PFSK-1 (cell line): Measurements from ENCODE around the gene CTTNBP2.

Source experiments
- FOXP2 ChIP-seq: optimal IDR thresholded peaks from 2 replicates; pipeline ENCODE3; 2011; ENCODE audit warnings: borderline replicate concordance, control low read depth, inconsistent platforms; ENCODE audit not compliant: insufficient read depth; ENCODE audit errors: extremely low read length, extremely low read depth
- POLR2AphosphoS5 ChIP-seq: IDR thresholded peaks from 2 replicates; pipeline ENCODE4 v1.6.1; 2012; ENCODE audit warnings: low read depth, mild to moderate bottlenecking, control low read depth, low read length, moderate library complexity
- SIN3A ChIP-seq: IDR thresholded peaks from 2 replicates; pipeline ENCODE4 v1.6.1; 2012; ENCODE audit warnings: mild to moderate bottlenecking, low read length, moderate library complexity, borderline replicate concordance; ENCODE audit not compliant: insufficient read depth
- TAF1 ChIP-seq: IDR thresholded peaks from 2 replicates; pipeline ENCODE4 v1.6.1; 2012; ENCODE audit warnings: low read length, control low read depth, borderline replicate concordance; ENCODE audit not compliant: insufficient read depth
- TF ChIP-seq, protein P1 (sequence below), 2 experiments: IDR thresholded peaks; 2 replicates each; pipeline versions ENCODE4 v1.6.1 to v1.8.0; 2011 to 2012; ENCODE audit warnings: low read depth in 2 of 2, low read length in 2 of 2, control low read depth in 1 of 2, inconsistent platforms in 1 of 2, mild to moderate bottlenecking in 1 of 2, moderate library complexity in 1 of 2; ENCODE audit not compliant: insufficient read depth in 1 of 2

The CTTNBP2 gene

DNA sequence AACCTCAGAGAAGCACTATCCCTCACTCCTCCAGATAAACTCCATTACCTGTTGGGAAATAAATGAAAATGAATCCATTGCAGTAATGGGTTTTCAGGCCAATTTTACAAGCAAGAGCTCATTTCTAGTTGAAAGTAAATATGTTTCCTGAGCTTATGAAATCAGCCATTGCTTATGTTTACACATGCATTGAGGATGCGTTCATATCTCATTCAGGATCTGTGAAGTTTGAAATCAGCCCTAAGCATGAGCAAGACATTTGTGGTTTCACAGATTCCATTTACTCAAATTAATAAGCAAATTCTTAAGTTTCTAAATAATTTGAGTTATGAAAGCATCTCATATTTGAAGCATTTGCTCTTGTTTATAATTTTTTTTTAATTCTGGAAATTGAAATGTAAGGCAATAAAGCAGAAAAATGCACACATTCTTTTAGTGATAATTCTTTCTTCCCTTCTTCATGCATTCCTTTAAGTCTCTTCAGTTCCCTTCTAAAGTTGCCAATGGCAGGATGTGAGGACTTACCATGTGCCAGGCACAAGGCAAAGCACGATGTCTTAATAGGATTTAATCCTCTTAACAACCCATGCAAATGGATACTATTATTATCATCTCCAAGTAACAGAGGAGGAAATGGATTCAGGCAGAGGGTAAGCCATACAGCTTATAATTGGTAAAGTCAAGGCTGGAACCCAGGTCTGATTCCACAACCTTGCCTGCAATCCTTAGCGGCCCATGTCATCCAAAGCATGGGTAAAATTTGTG lies 35.0 kb upstream of the CTTNBP2 start:
- TF ChIP-seq FOXP2 (no peak), POLR2AphosphoS5 (no peak), SIN3A (no peak), TAF1 (no peak)
- TF ChIP-seq, protein P1, sequence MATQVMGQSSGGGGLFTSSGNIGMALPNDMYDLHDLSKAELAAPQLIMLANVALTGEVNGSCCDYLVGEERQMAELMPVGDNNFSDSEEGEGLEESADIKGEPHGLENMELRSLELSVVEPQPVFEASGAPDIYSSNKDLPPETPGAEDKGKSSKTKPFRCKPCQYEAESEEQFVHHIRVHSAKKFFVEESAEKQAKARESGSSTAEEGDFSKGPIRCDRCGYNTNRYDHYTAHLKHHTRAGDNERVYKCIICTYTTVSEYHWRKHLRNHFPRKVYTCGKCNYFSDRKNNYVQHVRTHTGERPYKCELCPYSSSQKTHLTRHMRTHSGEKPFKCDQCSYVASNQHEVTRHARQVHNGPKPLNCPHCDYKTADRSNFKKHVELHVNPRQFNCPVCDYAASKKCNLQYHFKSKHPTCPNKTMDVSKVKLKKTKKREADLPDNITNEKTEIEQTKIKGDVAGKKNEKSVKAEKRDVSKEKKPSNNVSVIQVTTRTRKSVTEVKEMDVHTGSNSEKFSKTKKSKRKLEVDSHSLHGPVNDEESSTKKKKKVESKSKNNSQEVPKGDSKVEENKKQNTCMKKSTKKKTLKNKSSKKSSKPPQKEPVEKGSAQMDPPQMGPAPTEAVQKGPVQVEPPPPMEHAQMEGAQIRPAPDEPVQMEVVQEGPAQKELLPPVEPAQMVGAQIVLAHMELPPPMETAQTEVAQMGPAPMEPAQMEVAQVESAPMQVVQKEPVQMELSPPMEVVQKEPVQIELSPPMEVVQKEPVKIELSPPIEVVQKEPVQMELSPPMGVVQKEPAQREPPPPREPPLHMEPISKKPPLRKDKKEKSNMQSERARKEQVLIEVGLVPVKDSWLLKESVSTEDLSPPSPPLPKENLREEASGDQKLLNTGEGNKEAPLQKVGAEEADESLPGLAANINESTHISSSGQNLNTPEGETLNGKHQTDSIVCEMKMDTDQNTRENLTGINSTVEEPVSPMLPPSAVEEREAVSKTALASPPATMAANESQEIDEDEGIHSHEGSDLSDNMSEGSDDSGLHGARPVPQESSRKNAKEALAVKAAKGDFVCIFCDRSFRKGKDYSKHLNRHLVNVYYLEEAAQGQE (IDR thresholded peaks at IDR 0.05; ENCODE audit: insufficient read depth in 1 of 2, low read depth in 2 of 2, low read length in 2 of 2): no peak

GRCh38 chr7:117907049-117907640 lies 33.9 kb upstream of the CTTNBP2 start:
- TF ChIP-seq POLR2AphosphoS5 (no peak), FOXP2 (no peak)

- TF ChIP-seq, protein P1 (IDR thresholded peaks at IDR 0.05; ENCODE audit: insufficient read depth in 1 of 2, low read depth in 2 of 2, low read length in 2 of 2): no peak
- no peak for TF ChIP-seq FOXP2
- TF ChIP-seq SIN3A: no peak
- TF ChIP-seq POLR2AphosphoS5: no peak
- TF ChIP-seq TAF1: no peak
Observed at GRCh38 chr7:117902314-117902889, 29.2 kb upstream of the CTTNBP2 start.

- TF ChIP-seq SIN3A: no peak
- TF ChIP-seq FOXP2: no peak
- TF ChIP-seq POLR2AphosphoS5: no peak
- TF ChIP-seq, protein P1 (IDR thresholded peaks at IDR 0.05; ENCODE audit: insufficient read depth in 1 of 2, low read depth in 2 of 2, low read length in 2 of 2): no peak
- no peak for TF ChIP-seq TAF1
Observed at GRCh38 chr7:117901089-117901797, 28.0 kb upstream of the CTTNBP2 start.

- TF ChIP-seq TAF1: no peak
- no peak for TF ChIP-seq SIN3A
- no peak for TF ChIP-seq FOXP2
- TF ChIP-seq POLR2AphosphoS5: no peak
- TF ChIP-seq, protein P1 (IDR thresholded peaks at IDR 0.05; ENCODE audit: insufficient read depth in 1 of 2, low read depth in 2 of 2, low read length in 2 of 2): no peak
Observed at GRCh38 chr7:117896339-117896738, 23.1 kb upstream of the CTTNBP2 start.
